ENCODE data around the gene SLC38A2. TPM values are rescaled to one million over a fixed set of nuclear protein-coding genes. Genes with fewer than 3 reads are reported as not detected.
A peak's percentile ranks its signal among the peaks of the same experiment; 100 is the strongest.

The SLC38A2 gene
- total RNA-seq, 1 donor from 2014 or later: 754 TPM

GRCh38 chr12:46382408-46382963 lies 9.9 kb upstream of the SLC38A2 start:
- no peaks in the 10 kb centered on the region for H3K27me3 Mint-ChIP-seq (ENCODE audit: unreplicated experiment)
- DNase-seq (ENCODE audit: extremely low spot score, unreplicated experiment): no peak
- peaks cover 54% of the 10 kb centered on the region for H3K4me1 Mint-ChIP-seq (ENCODE audit: unreplicated experiment)
- peak overlapping the region; percentile 78 for H3K4me3 Mint-ChIP-seq (ENCODE audit: unreplicated experiment)
- TF ChIP-seq CTCF (IDR thresholded peaks at IDR 0.05): no peak
- H3K36me3 Mint-ChIP-seq (ENCODE audit: unreplicated experiment): peaks cover 2% of the 10 kb centered on the region
- peak overlapping the region; percentile 95 for H3K27ac Mint-ChIP-seq (ENCODE audit: unreplicated experiment)
- no peaks in the 10 kb centered on the region for H3K9me3 Mint-ChIP-seq (ENCODE audit: unreplicated experiment)

GRCh38 chr12:46380881-46381280 lies 8.3 kb upstream of the SLC38A2 start:
- Mint-ChIP-seq H3K4me3 (ENCODE audit: unreplicated experiment) (no peak overlapping the region), H3K9me3 (ENCODE audit: unreplicated experiment) (no peaks in the 10 kb centered on the region), H3K27me3 (ENCODE audit: unreplicated experiment) (no peaks in the 10 kb centered on the region), H3K4me1 (ENCODE audit: unreplicated experiment) (peaks cover 41% of the 10 kb centered on the region), H3K36me3 (ENCODE audit: unreplicated experiment) (peaks cover 2% of the 10 kb centered on the region), H3K27ac (ENCODE audit: unreplicated experiment) (no peak overlapping the region)
- no peak for TF ChIP-seq CTCF (IDR thresholded peaks at IDR 0.05)
- DNase-seq (ENCODE audit: extremely low spot score, unreplicated experiment): no peak

- Mint-ChIP-seq H3K27ac (ENCODE audit: unreplicated experiment) (no peak overlapping the region), H3K4me1 (ENCODE audit: unreplicated experiment) (peaks cover 34% of the 10 kb centered on the region), H3K4me3 (ENCODE audit: unreplicated experiment) (no peak overlapping the region), H3K36me3 (ENCODE audit: unreplicated experiment) (peaks cover 2% of the 10 kb centered on the region), H3K9me3 (ENCODE audit: unreplicated experiment) (no peaks in the 10 kb centered on the region), H3K27me3 (ENCODE audit: unreplicated experiment) (no peaks in the 10 kb centered on the region)
- no peak for DNase-seq (ENCODE audit: extremely low spot score, unreplicated experiment)
- TF ChIP-seq CTCF (IDR thresholded peaks at IDR 0.05): no peak
Measured at GRCh38 chr12:46380022-46380796, 7.6 kb upstream of the SLC38A2 start.

- Mint-ChIP-seq H3K9me3 (ENCODE audit: unreplicated experiment) (no peaks in the 10 kb centered on the region), H3K27me3 (ENCODE audit: unreplicated experiment) (no peaks in the 10 kb centered on the region), H3K4me1 (ENCODE audit: unreplicated experiment) (peaks cover 31% of the 10 kb centered on the region), H3K36me3 (ENCODE audit: unreplicated experiment) (peaks cover 2% of the 10 kb centered on the region), H3K4me3 (ENCODE audit: unreplicated experiment) (no peak overlapping the region), H3K27ac (ENCODE audit: unreplicated experiment) (no peak overlapping the region)
- TF ChIP-seq CTCF (IDR thresholded peaks at IDR 0.05): no peak
- DNase-seq (ENCODE audit: extremely low spot score, unreplicated experiment): no peak
Measured at GRCh38 chr12:46379352-46379751, 6.8 kb upstream of the SLC38A2 start.

GRCh38 chr12:46378530-46378929 lies 6.0 kb upstream of the SLC38A2 start:
- H3K27me3 Mint-ChIP-seq (ENCODE audit: unreplicated experiment): no peaks in the 10 kb centered on the region

More at GRCh38 chr12:46378530-46378929, 6.0 kb upstream of the SLC38A2 start:
- Mint-ChIP-seq H3K4me1 (ENCODE audit: unreplicated experiment) (peaks cover 34% of the 10 kb centered on the region), H3K9me3 (ENCODE audit: unreplicated experiment) (no peaks in the 10 kb centered on the region), H3K27ac (ENCODE audit: unreplicated experiment) (no peak overlapping the region), H3K36me3 (ENCODE audit: unreplicated experiment) (peaks cover 2% of the 10 kb centered on the region), H3K4me3 (ENCODE audit: unreplicated experiment) (no peak overlapping the region)
- no peak for DNase-seq (ENCODE audit: extremely low spot score, unreplicated experiment)
- TF ChIP-seq CTCF (IDR thresholded peaks at IDR 0.05): no peak
